Measurements from ENCODE around the gene ADCY4. TPM values are rescaled to one million over a fixed set of nuclear protein-coding genes. Genes with fewer than 3 reads are reported as not detected.

Gene ADCY4
- total RNA-seq, 1 donor from 2014 or later, result 0.46 TPM

GRCh38 chr14:24269368-24269767 is 65.5 kb downstream of the ADCY4 start:
- no peak for TF ChIP-seq CTCF (IDR thresholded peaks at IDR 0.05; ENCODE audit: unreplicated experiment)
- Mint-ChIP-seq H3K36me3 (ENCODE audit: insufficient read depth) (peaks cover 5% of the 10 kb centered on the region), H3K4me3 (ENCODE audit: low read depth) (no peak overlapping the region), H3K27ac (no peak overlapping the region), H3K4me1 (ENCODE audit: low read depth) (peaks cover 12% of the 10 kb centered on the region), H3K27me3 (no peaks in the 10 kb centered on the region), H3K9me3 (ENCODE audit: low read depth) (no peaks in the 10 kb centered on the region)
- no peak for DNase-seq (ENCODE audit: low spot score, unreplicated experiment)

Other genes starting within 250 kb of the ADCY4 start
- gene PCK2, start 240.8 kb downstream of the ADCY4 start, total RNA-seq, result 29.7 and 34.7 TPM in 2 replicates
- gene DCAF11, start 220.3 kb downstream of the ADCY4 start, total RNA-seq, result 79.7 and 80.9 TPM in 2 replicates
- gene NRL, start 220.1 kb downstream of the ADCY4 start, total RNA-seq, result 2.3 and 2.8 TPM in 2 replicates
- 1.7 and 1.9 TPM in 2 replicates for gene FITM1, start 204.4 kb downstream of the ADCY4 start, total RNA-seq
- gene PSME1, start 198.9 kb downstream of the ADCY4 start, total RNA-seq, result 101 and 103 TPM in 2 replicates
- 22.8 and 22.9 TPM in 2 replicates for gene EMC9, start 193.5 kb downstream of the ADCY4 start, total RNA-seq
- 118 and 120 TPM in 2 replicates for gene PSME2, start 188.5 kb downstream of the ADCY4 start, total RNA-seq
- 99.3 and 104 TPM in 2 replicates for gene RNF31, start 187.6 kb downstream of the ADCY4 start, total RNA-seq
- 57.4 and 62.4 TPM in 2 replicates for gene IRF9, start 173.8 kb downstream of the ADCY4 start, total RNA-seq
- gene REC8, start 163.0 kb downstream of the ADCY4 start, total RNA-seq, result 380 and 408 TPM in 2 replicates
- gene IPO4, start 146.3 kb downstream of the ADCY4 start, total RNA-seq, result 54.9 and 56.4 TPM in 2 replicates
- gene TM9SF1, start 139.6 kb downstream of the ADCY4 start, total RNA-seq, result 52.9 and 56.2 TPM in 2 replicates
- 0.29 TPM in 1 of 2 replicates, not detected in the other for gene TSSK4, start 129.4 kb downstream of the ADCY4 start, total RNA-seq
- gene CHMP4A, start 121.6 kb downstream of the ADCY4 start, total RNA-seq, result 53.7 and 54.3 TPM in 2 replicates
- gene MDP1, start 119.0 kb downstream of the ADCY4 start, total RNA-seq, result 15.2 and 17.7 TPM in 2 replicates
- 161 TPM in 2 replicates for gene NEDD8, start 102.7 kb downstream of the ADCY4 start, total RNA-seq
- gene GMPR2, start 102.1 kb downstream of the ADCY4 start, total RNA-seq, result 73.6 and 86.2 TPM in 2 replicates
- gene TINF2, start 92.4 kb downstream of the ADCY4 start, total RNA-seq, result 56.7 and 59.2 TPM in 2 replicates
- 5.8 and 7.0 TPM in 2 replicates for gene TGM1, start 71.9 kb downstream of the ADCY4 start, total RNA-seq
- 25.9 and 33.1 TPM in 2 replicates for gene RABGGTA, start 63.5 kb downstream of the ADCY4 start, total RNA-seq
- gene DHRS1, start 35.3 kb downstream of the ADCY4 start, total RNA-seq, result 33.4 and 34.4 TPM in 2 replicates
- gene NOP9, start 35.2 kb downstream of the ADCY4 start, total RNA-seq, result 32.4 and 32.6 TPM in 2 replicates
- 1.9 and 3.0 TPM in 2 replicates for gene CIDEB, start 27.1 kb downstream of the ADCY4 start, total RNA-seq
- gene LTB4R2, start 24.9 kb downstream of the ADCY4 start, total RNA-seq, result 11.0 and 11.3 TPM in 2 replicates
- 8.4 TPM in 2 replicates for gene LTB4R, start 23.6 kb downstream of the ADCY4 start, total RNA-seq
- 0.62 and 1.5 TPM in 2 replicates for gene RIPK3, start 4.9 kb upstream of the ADCY4 start, total RNA-seq
- 56.6 and 57.6 TPM in 2 replicates for gene NFATC4, start 33.1 kb upstream of the ADCY4 start, total RNA-seq
- gene NYNRIN, start 63.9 kb upstream of the ADCY4 start, total RNA-seq, result 38.3 and 40.0 TPM in 2 replicates
- 1.5 and 1.9 TPM in 2 replicates for gene CBLN3, start 94.6 kb upstream of the ADCY4 start, total RNA-seq
- 74.3 and 77.4 TPM in 2 replicates for gene KHNYN, start 94.9 kb upstream of the ADCY4 start, total RNA-seq
- gene SDR39U1, start 107.7 kb upstream of the ADCY4 start, total RNA-seq, result 68.1 and 68.2 TPM in 2 replicates
- not detected in 2 replicates for gene CMA1, start 173.2 kb upstream of the ADCY4 start, total RNA-seq
- gene CTSG, start 241.2 kb upstream of the ADCY4 start, total RNA-seq, result not detected in 2 replicates